ENCODE measurements around the gene DLGAP1. TPM values are rescaled to one million over a fixed set of nuclear protein-coding genes. Genes with fewer than 3 reads are reported as not detected.

Gene DLGAP1
- total and polyA plus RNA-seq, 2 of the 8 experiments (the other 6 are each of a cell fraction or from before 2014, with no cell fraction given), result 11.8 to 16.9 TPM

GRCh38 chr18:3504637-3505036 lies 950.5 kb downstream of the DLGAP1 start:
- no peak overlapping the region for H3K9ac ChIP-seq (replicated peaks in 1 of 4; ENCODE audit: extremely low read depth in 1 of 4, low read depth in 3 of 4, low read length in 3 of 4)
- DNase-seq (ENCODE audit: low read depth in 1 of 2, low spot score in 2 of 2) (no peak), FAIRE-seq (no peak)
- H3K79me2 ChIP-seq (ENCODE audit: control insufficient read depth in 1 of 2, insufficient read depth in 2 of 2, low read length in 2 of 2), result no peaks in the 10 kb centered on the region
- H3K56ac ChIP-seq (replicated peaks; ENCODE audit: insufficient read length, low read depth, low read length), result no peak overlapping the region
- no peak overlapping the region for H3K14ac ChIP-seq (ENCODE audit: insufficient read length)
- peaks cover 2% of the 10 kb centered on the region for H3K23me2 ChIP-seq (ENCODE audit: low read depth, low read length)
- H4K20me1 ChIP-seq (replicated peaks in 1 of 2; ENCODE audit: control insufficient read depth in 1 of 2, insufficient read depth in 2 of 2, low read length in 2 of 2), result no peaks in the 10 kb centered on the region
- H2AK5ac ChIP-seq (ENCODE audit: low read depth, low read length), result no peak overlapping the region
- no peaks in the 10 kb centered on the region for H3K9me3 ChIP-seq (ENCODE audit: insufficient read depth in 2 of 2, low read depth in 1 of 2, low read length in 1 of 2)
- H3K18ac ChIP-seq (ENCODE audit: extremely low read depth, low read length), result no peak overlapping the region
- H3K36me3 ChIP-seq (ENCODE audit: control insufficient read depth in 2 of 4, insufficient read depth in 4 of 4, low read length in 3 of 4), result no peaks in the 10 kb centered on the region
- no peaks in the 10 kb centered on the region for H3K27me3 ChIP-seq (replicated peaks in 1 of 4; ENCODE audit: control insufficient read depth in 3 of 4, extremely low read depth in 1 of 4, insufficient read depth in 3 of 4, low read length in 3 of 4)
- ChIA-PET POLR2A (ENCODE audit: partially characterized antibody) (interaction anchor here (0.8 kb wide), 1 partner anchor 34 kb away, joined by 3 read pairs; no protein-coding TSS in a partner anchor), CTCF (ENCODE audit: partially characterized antibody) (interaction anchor here (0.7 to 1.6 kb wide), 4 partner anchors 23 to 162 kb away, joined by 3 to 5 read pairs (median 4); no protein-coding TSS in a partner anchor)
- no peak overlapping the region for H4K5ac ChIP-seq (ENCODE audit: insufficient read length, low read depth, low read length)
- 86% methylated on average over 5 of the region's 5 CpGs; no CpG with 5 or more reads in 1 of the 2 experiments for WGBS, 2 experiments (ENCODE audit: extremely low coverage in 1 of 2, insufficient coverage in 1 of 2, insufficient read length in 1 of 2, insufficient replicate concordance in 2 of 2, low coverage in 1 of 2, low lambda C conversion rate in 2 of 2, missing lambda C conversion rate in 1 of 2)
- H3K23ac ChIP-seq (ENCODE audit: insufficient read length), result no peak overlapping the region
- no peak overlapping the region for H3K4ac ChIP-seq (replicated peaks; ENCODE audit: insufficient read length, low read depth, low read length)
- H3K27ac ChIP-seq (ENCODE audit: low read depth, low read length), result no peak overlapping the region
- H2AFZ ChIP-seq (ENCODE audit: low read length), result no peak overlapping the region
- no peak overlapping the region for H3K4me2 ChIP-seq (ENCODE audit: insufficient read depth in 1 of 2, low read depth in 2 of 2, low read length in 2 of 2)
- no peak overlapping the region for H2BK5ac ChIP-seq (ENCODE audit: low read depth, low read length)
- no peak overlapping the region for H4K8ac ChIP-seq (ENCODE audit: extremely low read depth, insufficient read depth, low read length)
- no peak overlapping the region for H2BK12ac ChIP-seq (ENCODE audit: low read depth, low read length)
- no peak overlapping the region; the same call in 1 of the 2 replicates for H2BK20ac ChIP-seq (ENCODE audit: low read length)
- no peak overlapping the region for H4K91ac ChIP-seq (replicated peaks; ENCODE audit: insufficient read length, low read length)
- H3K4me1 ChIP-seq (replicated peaks in 1 of 4; ENCODE audit: control insufficient read depth in 3 of 4, insufficient read depth in 4 of 4, low read length in 3 of 4), result peaks cover 0 to 12% (median 2%) of the 10 kb centered on the region in 4 experiments; a peak in 4 of 7 replicates
- H3K79me1 ChIP-seq (ENCODE audit: low read depth, low read length), result no peaks in the 10 kb centered on the region
- H3K4me3 ChIP-seq (ENCODE audit: extremely low read depth in 1 of 4, insufficient read depth in 2 of 4, low read depth in 3 of 4, low read length in 4 of 4), result no peak overlapping the region
- no peak overlapping the region for H2BK15ac ChIP-seq (ENCODE audit: low read length)
- no peak overlapping the region for H2BK120ac ChIP-seq (replicated peaks; ENCODE audit: low read depth, low read length)
- TF ChIP-seq RBBP5 (IDR thresholded peaks at IDR 0.05; ENCODE audit: borderline replicate concordance, low read depth, low read length), result no peak
- no peak for TF ChIP-seq SAP30 (IDR thresholded peaks at IDR 0.05; ENCODE audit: insufficient read depth, insufficient replicate concordance, low read length)
- no peak for TF ChIP-seq NRF1 (IDR thresholded peaks at IDR 0.05; ENCODE audit: low read depth, low read length)
- no peak for TF ChIP-seq TAF1 (IDR thresholded peaks at IDR 0.05; ENCODE audit: low read depth, low read length)
- TF ChIP-seq FOSL1 (IDR thresholded peaks at IDR 0.05; ENCODE audit: insufficient read depth, low read depth, low read length), result no peak
- TF ChIP-seq YY1 (IDR thresholded peaks at IDR 0.05; ENCODE audit: low read depth, low read length), result no peak
- no peak for TF ChIP-seq USF2 (IDR thresholded peaks at IDR 0.05; ENCODE audit: low read length)
- no peak for TF ChIP-seq PHF8 (conservative IDR thresholded peaks at IDR 0.05; ENCODE audit: low read depth, low read length)
- no peak for TF ChIP-seq JUN (IDR thresholded peaks at IDR 0.05; ENCODE audit: low read depth, low read length)
- TF ChIP-seq SUZ12 (IDR thresholded peaks at IDR 0.05; ENCODE audit: low read length), result no peak
- no peak for TF ChIP-seq MAX (IDR thresholded peaks at IDR 0.05)
